Activated CD4-positive, alpha-beta T cell treated with anti-CD3 and anti-CD28 coated beads, Interleukin-2, amount 10 ng/mL, durations not matched to agents 24 days and 14 days (primary cell): ENCODE data around the gene GPR15LG. TPM values are rescaled to one million over a fixed set of nuclear protein-coding genes. Genes with fewer than 3 reads are reported as not detected.

ENCODE experiments used
- DNase-seq: peaks from one replicate; pipeline ENCODE4 v3.0.0; 2022
- H3K27ac Mint-ChIP-seq: one replicate; pipeline ENCODE4 v1.8.0; 2022; ENCODE audit warnings: mild to moderate bottlenecking, mixed read lengths
- H3K27me3 Mint-ChIP-seq: one replicate; pipeline ENCODE4 v1.8.0; 2022; ENCODE audit warnings: mixed read lengths
- H3K36me3 Mint-ChIP-seq: one replicate; pipeline ENCODE4 v1.8.0; 2022; ENCODE audit warnings: low read depth, mild to moderate bottlenecking, mixed read lengths
- H3K4me1 Mint-ChIP-seq: one replicate; pipeline ENCODE4 v1.8.0; 2021; ENCODE audit warnings: mixed read lengths
- H3K4me3 Mint-ChIP-seq: one replicate; pipeline ENCODE4 v1.8.0; 2022; ENCODE audit warnings: mild to moderate bottlenecking, moderate library complexity, mixed read lengths
- H3K9me3 Mint-ChIP-seq: one replicate; pipeline ENCODE4 v1.8.0; 2021; ENCODE audit warnings: mixed read lengths
- intact Hi-C: fragments of 100-400 bp; cut with micrococcal nuclease; formaldehyde crosslinking; loops from one replicate; pipeline ENCODE4 v1.15.1; 2023
- total RNA-seq: library from RNA; stranded (reverse); gene quantifications from 2 replicates; pipeline ENCODE4 v1.2.3, GENCODE V29; 2022

GPR15LG gene
- total RNA-seq, 1 donor from 2014 or later = not detected

- Mint-ChIP-seq H3K9me3 (no peaks in the 10 kb centered on the region), H3K36me3 (no peaks in the 10 kb centered on the region), H3K4me1 (no peaks in the 10 kb centered on the region), H3K27me3 (peaks cover 16% of the 10 kb centered on the region), H3K4me3 (no peak overlapping the region), H3K27ac (no peak overlapping the region)
- no peak for DNase-seq
- intact Hi-C loops = no loop called here
Observed at GRCh38 chr10:84204122-84204521, 30.5 kb downstream of the GPR15LG start.

DNA sequence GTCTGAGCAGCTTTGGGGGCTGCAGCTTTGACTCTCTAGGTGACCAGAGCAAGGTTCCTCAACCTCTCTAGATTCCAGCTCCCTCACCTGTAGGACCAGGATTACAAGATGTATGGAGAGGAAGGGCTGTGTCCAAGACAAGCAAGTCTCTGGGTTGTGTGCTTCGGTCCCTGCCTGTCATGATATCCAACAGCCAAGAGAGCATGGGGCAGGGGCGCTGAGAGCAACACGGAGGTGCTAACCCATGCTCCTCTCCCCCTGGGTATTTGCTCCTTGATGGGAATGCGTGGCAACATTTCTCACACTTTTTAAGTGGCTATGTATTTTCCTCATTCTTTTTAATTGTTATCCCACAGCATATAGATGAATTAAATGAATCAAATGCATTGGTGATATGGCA is 31.0 kb downstream of the GPR15LG start:
- intact Hi-C loops = loop anchor here (1.0 kb wide), 1 partner anchor 56 kb away; no protein-coding TSS in a partner anchor
- no peak overlapping the region for H3K4me3 Mint-ChIP-seq
- H3K9me3 Mint-ChIP-seq = no peaks in the 10 kb centered on the region
- no peak for DNase-seq
- H3K27ac Mint-ChIP-seq = no peak overlapping the region
- no peaks in the 10 kb centered on the region for H3K36me3 Mint-ChIP-seq
- H3K27me3 Mint-ChIP-seq = peaks cover 16% of the 10 kb centered on the region
- H3K4me1 Mint-ChIP-seq = no peaks in the 10 kb centered on the region

GRCh38 chr10:84205049-84205852 is 31.6 kb downstream of the GPR15LG start:
- Mint-ChIP-seq H3K9me3 (no peaks in the 10 kb centered on the region), H3K36me3 (no peaks in the 10 kb centered on the region), H3K4me3 (no peak overlapping the region), H3K4me1 (no peaks in the 10 kb centered on the region), H3K27ac (no peak overlapping the region), H3K27me3 (peaks cover 14% of the 10 kb centered on the region)
- intact Hi-C loops = loop anchor here (1.0 kb wide), 1 partner anchor 57 kb away; no protein-coding TSS in a partner anchor
- DNase-seq = peak; percentile 89

DNA sequence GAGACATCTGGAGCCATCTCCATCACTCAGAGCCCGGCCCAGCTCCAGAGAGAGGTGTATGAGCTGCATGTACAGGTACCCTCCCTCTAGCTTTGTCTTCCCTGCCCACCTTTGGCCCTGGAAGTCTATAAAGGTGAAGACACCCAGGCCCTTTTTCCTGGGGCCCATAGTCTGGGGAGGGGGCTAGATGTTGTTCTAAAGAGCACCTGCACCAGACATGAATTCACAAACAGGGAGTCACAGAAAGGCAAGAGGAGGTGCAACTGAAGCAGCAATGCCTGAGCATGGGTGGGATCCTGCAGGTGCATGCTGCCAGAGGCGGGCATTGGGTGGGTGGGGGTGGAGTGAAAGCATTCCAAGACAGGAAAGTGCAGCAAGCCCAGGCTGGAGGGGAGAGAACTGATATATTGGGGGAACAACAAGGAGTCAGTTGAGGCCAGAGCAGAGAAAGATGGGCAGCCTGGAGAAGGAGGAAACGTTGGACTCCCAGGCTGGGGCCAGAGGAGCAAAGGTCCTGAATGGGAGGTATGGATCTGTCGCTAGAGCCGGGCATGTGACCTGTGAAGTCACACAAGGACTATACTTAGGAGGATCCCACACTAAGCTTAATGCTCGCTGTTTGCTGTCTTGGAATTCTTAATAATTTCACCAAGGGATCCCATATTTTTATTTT is 32.4 kb downstream of the GPR15LG start:
- H3K27me3 Mint-ChIP-seq = peaks cover 11% of the 10 kb centered on the region
- intact Hi-C loops = loop anchor here (1.0 kb wide), 1 partner anchor 58 kb away; no protein-coding TSS in a partner anchor
- no peaks in the 10 kb centered on the region for H3K36me3 Mint-ChIP-seq

GRCh38 chr10:84208023-84208422 is 34.4 kb downstream of the GPR15LG start:
- Mint-ChIP-seq H3K36me3 (no peaks in the 10 kb centered on the region), H3K4me1 (no peaks in the 10 kb centered on the region), H3K27ac (no peak overlapping the region), H3K27me3 (peaks cover 13% of the 10 kb centered on the region), H3K9me3 (no peaks in the 10 kb centered on the region), H3K4me3 (no peak overlapping the region)
- no peak for DNase-seq
- intact Hi-C loops = no loop called here

More for the DNA sequence above, 32.4 kb downstream of the GPR15LG start:
- Mint-ChIP-seq H3K9me3 (no peaks in the 10 kb centered on the region), H3K4me1 (no peaks in the 10 kb centered on the region), H3K4me3 (no peak overlapping the region), H3K27ac (no peak overlapping the region)
- DNase-seq = no peak

DNA sequence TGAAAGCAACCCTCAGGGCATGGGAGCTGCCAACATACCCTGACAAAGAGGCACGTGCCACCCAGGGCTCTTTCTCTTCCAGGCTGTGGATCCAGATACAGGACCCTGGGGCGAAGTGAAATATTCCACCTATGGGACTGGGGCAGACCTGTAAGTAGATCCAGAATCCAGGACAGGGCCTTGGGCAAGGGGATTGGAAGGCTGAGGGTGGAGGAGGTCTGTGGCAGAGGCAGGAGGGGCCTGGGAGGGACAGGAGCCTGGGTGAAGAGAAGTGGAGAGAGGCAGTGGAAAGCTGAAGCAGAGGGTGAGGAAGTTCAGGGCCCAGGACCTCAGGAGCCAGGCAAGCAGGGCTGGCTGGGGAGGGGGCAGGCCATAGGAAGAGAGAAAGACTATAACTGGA is 38.0 kb downstream of the GPR15LG start:
- Mint-ChIP-seq H3K27ac (no peak overlapping the region), H3K36me3 (no peaks in the 10 kb centered on the region), H3K4me1 (no peaks in the 10 kb centered on the region), H3K9me3 (no peaks in the 10 kb centered on the region), H3K4me3 (no peak overlapping the region), H3K27me3 (peaks cover 11% of the 10 kb centered on the region)
- DNase-seq = no peak
- intact Hi-C loops = no loop called here

GRCh38 chr10:84212014-84212413 is 38.4 kb downstream of the GPR15LG start:
- no peak for DNase-seq
- H3K27ac Mint-ChIP-seq = no peak overlapping the region
- no peaks in the 10 kb centered on the region for H3K36me3 Mint-ChIP-seq
- intact Hi-C loops = no loop called here
- no peaks in the 10 kb centered on the region for H3K4me1 Mint-ChIP-seq
- H3K27me3 Mint-ChIP-seq = peaks cover 7% of the 10 kb centered on the region
- H3K4me3 Mint-ChIP-seq = no peak overlapping the region
- no peaks in the 10 kb centered on the region for H3K9me3 Mint-ChIP-seq

DNA sequence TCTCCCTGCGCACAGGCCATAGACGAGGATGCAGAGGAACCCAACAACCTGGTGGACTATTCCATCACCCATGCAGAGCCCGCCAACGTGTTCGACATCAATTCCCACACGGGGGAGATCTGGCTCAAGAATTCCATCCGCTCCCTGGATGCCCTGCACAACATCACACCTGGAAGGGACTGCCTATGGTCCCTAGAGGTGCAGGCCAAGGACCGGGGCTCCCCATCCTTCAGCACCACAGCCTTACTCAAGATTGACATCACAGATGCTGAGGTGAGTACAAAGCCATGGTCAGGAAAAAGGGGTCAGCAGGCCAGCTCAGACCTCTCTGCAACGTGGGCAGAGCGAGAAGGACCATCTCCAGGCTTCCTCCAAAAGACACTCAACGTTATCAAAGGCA is 39.5 kb downstream of the GPR15LG start:
- Mint-ChIP-seq H3K4me3 (no peak overlapping the region), H3K4me1 (no peaks in the 10 kb centered on the region), H3K27ac (no peak overlapping the region), H3K36me3 (no peaks in the 10 kb centered on the region), H3K9me3 (no peaks in the 10 kb centered on the region), H3K27me3 (peaks cover 4% of the 10 kb centered on the region)
- intact Hi-C loops = no loop called here
- DNase-seq = no peak

- Mint-ChIP-seq H3K36me3 (no peaks in the 10 kb centered on the region), H3K4me1 (no peaks in the 10 kb centered on the region), H3K27ac (no peak overlapping the region), H3K27me3 (peaks cover 2% of the 10 kb centered on the region), H3K4me3 (peak overlapping the region; percentile 46), H3K9me3 (peaks cover under 1% of the 10 kb centered on the region)
- no peak for DNase-seq
- intact Hi-C loops = no loop called here
Observed at GRCh38 chr10:84214046-84214572, 40.5 kb downstream of the GPR15LG start.

DNA sequence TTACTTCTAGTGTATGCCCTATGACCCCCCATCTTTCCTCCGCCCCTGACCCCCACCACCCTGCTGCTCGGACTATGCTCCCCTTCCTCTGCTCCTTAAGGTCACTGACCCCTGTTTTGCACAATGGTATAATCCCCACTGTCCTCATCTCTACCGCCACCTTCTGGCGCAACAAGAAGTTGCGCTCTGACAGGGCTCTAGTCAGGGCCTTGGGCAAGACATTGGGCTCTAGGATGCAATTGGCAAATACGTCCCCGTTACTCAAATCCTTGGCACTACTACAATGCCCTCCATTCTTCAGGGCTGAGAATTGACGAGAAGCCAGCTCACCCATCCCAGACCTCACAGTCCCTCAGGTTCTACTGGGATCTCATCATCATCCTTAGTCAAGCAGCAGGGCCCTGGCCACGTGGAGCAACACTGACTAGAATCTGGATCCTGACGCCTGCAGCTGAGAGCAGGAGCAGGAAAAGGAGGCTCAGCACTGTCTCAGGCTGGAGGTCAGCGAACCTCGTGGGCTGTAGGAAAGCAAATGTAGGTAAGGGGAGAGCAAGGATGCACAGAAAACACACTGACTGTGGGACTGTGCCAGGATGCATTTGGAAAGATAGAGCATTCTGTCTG is 41.1 kb downstream of the GPR15LG start:
- intact Hi-C loops = no loop called here
- H3K4me3 Mint-ChIP-seq = peak overlapping the region; percentile 46
- no peak overlapping the region for H3K27ac Mint-ChIP-seq
- peak; percentile 85 for DNase-seq
- peaks cover 5% of the 10 kb centered on the region for H3K9me3 Mint-ChIP-seq
- H3K36me3 Mint-ChIP-seq = no peaks in the 10 kb centered on the region
- peaks cover 2% of the 10 kb centered on the region for H3K27me3 Mint-ChIP-seq
- H3K4me1 Mint-ChIP-seq = no peaks in the 10 kb centered on the region

DNA sequence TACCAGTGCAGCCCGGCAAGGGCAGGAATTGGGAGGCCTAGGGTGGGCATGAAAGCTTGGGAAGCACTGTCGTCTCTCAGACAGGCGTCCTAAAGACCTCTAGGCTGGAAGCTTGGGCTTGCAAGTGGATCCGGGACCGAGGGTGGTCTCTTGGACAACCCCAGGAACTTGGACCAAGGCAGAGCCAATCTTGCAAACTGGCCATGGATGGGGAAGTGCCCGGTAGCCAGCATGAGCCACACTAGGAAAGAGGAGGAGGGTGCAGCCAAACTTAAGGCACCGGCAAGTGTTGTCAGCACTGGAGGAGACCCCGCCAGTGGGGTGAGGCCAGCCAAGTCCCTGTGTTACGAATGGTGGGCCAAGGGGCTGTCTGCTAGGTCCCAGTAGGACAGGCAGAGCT is 43.2 kb downstream of the GPR15LG start:
- DNase-seq = no peak
- H3K9me3 Mint-ChIP-seq = peaks cover 5% of the 10 kb centered on the region
- no peak overlapping the region for H3K4me3 Mint-ChIP-seq
- H3K27me3 Mint-ChIP-seq = peaks cover 2% of the 10 kb centered on the region
- H3K27ac Mint-ChIP-seq = no peak overlapping the region
- no peaks in the 10 kb centered on the region for H3K4me1 Mint-ChIP-seq
- intact Hi-C loops = no loop called here
- H3K36me3 Mint-ChIP-seq = no peaks in the 10 kb centered on the region

DNA sequence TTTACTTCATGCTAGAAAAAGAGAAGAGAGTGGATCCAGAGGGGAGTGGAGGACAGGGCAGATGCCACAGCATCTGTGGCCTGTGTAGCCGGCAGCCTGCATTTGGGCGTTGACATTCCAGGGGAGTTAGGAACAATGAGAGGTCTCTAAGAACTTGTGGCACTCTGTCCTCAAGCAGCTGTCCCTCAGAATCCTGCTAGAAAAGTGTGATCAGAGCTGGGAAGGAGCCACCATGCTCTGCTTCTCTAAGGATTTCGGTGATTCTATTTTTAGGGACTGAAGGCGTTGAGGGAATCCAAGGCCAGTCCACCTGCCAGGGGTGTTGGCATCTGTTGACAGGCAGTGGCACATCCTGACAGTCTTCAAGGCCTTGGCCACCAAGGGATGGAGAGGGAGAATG is 44.1 kb downstream of the GPR15LG start:
- no peak overlapping the region for H3K27ac Mint-ChIP-seq
- intact Hi-C loops = no loop called here

GRCh38 chr10:84221916-84222315 is 48.3 kb downstream of the GPR15LG start:
- Mint-ChIP-seq H3K4me1 (no peaks in the 10 kb centered on the region), H3K36me3 (no peaks in the 10 kb centered on the region), H3K27me3 (no peaks in the 10 kb centered on the region), H3K9me3 (peaks cover 5% of the 10 kb centered on the region), H3K27ac (no peak overlapping the region), H3K4me3 (no peak overlapping the region)
- no peak for DNase-seq
- intact Hi-C loops = no loop called here

More for the DNA sequence above, 44.1 kb downstream of the GPR15LG start:
- Mint-ChIP-seq H3K36me3 (no peaks in the 10 kb centered on the region), H3K4me3 (no peak overlapping the region), H3K4me1 (no peaks in the 10 kb centered on the region), H3K27me3 (no peaks in the 10 kb centered on the region), H3K9me3 (peaks cover 5% of the 10 kb centered on the region)
- DNase-seq = no peak
